Psoas muscle (tissue), 8 donors: ENCODE data around the gene NRP2. TPM values are rescaled to one million over a fixed set of nuclear protein-coding genes. Genes with fewer than 3 reads are reported as not detected.

ENCODE experiments used
- ATAC-seq, 4 donors: fragments of 200-7000 bp; cut with Tn5 transposase; one replicate each; pipeline ENCODE4 v1.9.1; 2020; ENCODE audit warnings: moderate library complexity in 3 of 4, mild to moderate bottlenecking in 2 of 4
- DNase-seq, 2 donors: peaks; one replicate each; pipeline ENCODE4 v3.0.0-alpha.2; 2020
- H3K27ac ChIP-seq: fragments of 200-600 bp; one replicate; pipeline ENCODE4 v1.8.0; 2022
- H3K27me3 ChIP-seq, 3 donors: fragments of 200-600 bp in 1 of 3; one replicate each; pipeline versions ENCODE4 v1.6.1 to v1.8.0; 2013 to 2022; ENCODE audit warnings: low read length in 2 of 3, mild to moderate bottlenecking in 2 of 3, moderate library complexity in 1 of 3; ENCODE audit not compliant: insufficient read depth in 3 of 3
- H3K36me3 ChIP-seq, 2 donors: fragments of 200-600 bp in 1 of 2; one replicate each; pipeline versions ENCODE4 v1.6.1 to v1.8.0; 2013 to 2022; ENCODE audit warnings: low read depth in 1 of 2, mild to moderate bottlenecking in 1 of 2, moderate library complexity in 1 of 2; ENCODE audit not compliant: insufficient read depth in 1 of 2
- H3K4me1 ChIP-seq: fragments of 200-600 bp; one replicate; pipeline ENCODE4 v1.8.0; 2022
- H3K4me3 ChIP-seq: fragments of 200-600 bp; one replicate; pipeline ENCODE4 v1.8.0; 2022; ENCODE audit warnings: mild to moderate bottlenecking
- H3K9me3 ChIP-seq: fragments of 200-600 bp; one replicate; pipeline ENCODE4 v1.8.0; 2022
- CTCF ChIP-seq: fragments of 200-600 bp; IDR thresholded peaks from one replicate; pipeline ENCODE4 v1.8.0; 2022; ENCODE audit warnings: antibody characterized with exemption
- WGBS, 3 donors: extraction: QIAGEN DNeasy Blood & Tissue Kit; methylation state at CpG; one replicate each; pipeline versions ENCODE4 v1.1.6 to v1.1.7; 2013; 5-methylcytosine and 5-hydroxymethylcytosine counted together
- intact Hi-C, 2 donors: fragments of 100-400 bp; cut with DNase I; formaldehyde crosslinking; loops; one replicate each; pipeline versions ENCODE4 v1.11.0 to v1.14.2; 2022
- polyA plus RNA-seq, 3 donors: library from polyadenylated mRNA; stranded (reverse); fragments of 200-250 nt; gene quantifications; one replicate each; pipeline ENCODE4 v1.2.3, GENCODE V29; 2013
- total RNA-seq, 4 donors: library from RNA; stranded (reverse); fragmentation: NEBNext Ultra II Directional in 2 of 4; extraction: Animal tissue kit (Norgen Biotek cat#: 25700) in 2 of 4; gene quantifications; one replicate each; pipeline versions ENCODE4 v1.2.1 to v1.2.4, GENCODE V29; 2021 to 2023
- donor health status: healthy with polysubstance abuse.
- donor health status: DM: no; HTN: no; CAD: no; lungs with moderate emphysema.
- donor health status: Bipolar disorder and iron deficiency.
- donor health status: healthy.
- donor health status: DM: yes; HTN: yes; CAD: no.
- donor health status: DM: no; HTN: no; CAD: no.
- donor health status: DM: no; HTN: no; CAD: no.
- donor health status: DM: yes; HTN: yes; CAD: no.

The NRP2 gene
- total and polyA plus RNA-seq, 7 donors = 0.67 to 6.9 (median 2.4) TPM

GRCh38 chr2:205661281-205661680, 21.0 kb upstream of the NRP2 start:
- peaks cover 10% of the 10 kb centered on the region for H3K4me1 ChIP-seq
- intact Hi-C loops = no loop called here
- H3K36me3 ChIP-seq = no peaks in the 10 kb centered on the region
- no peak for TF ChIP-seq CTCF
- H3K27ac ChIP-seq = peak overlapping the region; percentile 46
- peaks cover 0 to 10% (median 2%) of the 10 kb centered on the region in 3 donors for H3K27me3 ChIP-seq
- DNase-seq (no peak), ATAC-seq (no peak)
- H3K9me3 ChIP-seq = no peaks in the 10 kb centered on the region
- 80 to 86% (median 81%) methylated on average over 5 of the region's 5 CpGs for WGBS, 3 donors
- H3K4me3 ChIP-seq = no peak overlapping the region

- H3K27me3 ChIP-seq = peaks cover 0 to 10% (median 2%) of the 10 kb centered on the region in 3 donors
- H3K36me3 ChIP-seq = no peaks in the 10 kb centered on the region
- H3K4me1 ChIP-seq = peaks cover 10% of the 10 kb centered on the region
- intact Hi-C loops = no loop called here
- WGBS, 3 donors = 95% methylated on average over 3 of the region's 3 CpGs
- H3K4me3 ChIP-seq = no peak overlapping the region
- peaks cover 5% of the 10 kb centered on the region for H3K9me3 ChIP-seq
- ATAC-seq = no peak
- no peak overlapping the region for H3K27ac ChIP-seq
- no peak for DNase-seq
- no peak for TF ChIP-seq CTCF
These were observed 19.9 kb upstream of the NRP2 start for GRCh38 chr2:205662206-205662965.

- Histone ChIP-seq H3K36me3 (no peaks in the 10 kb centered on the region), H3K27me3 (peaks cover 0 to 4% (median 0%) of the 10 kb centered on the region in 3 donors), H3K4me3 (no peak overlapping the region), H3K27ac (no peak overlapping the region), H3K9me3 (peaks cover 5% of the 10 kb centered on the region), H3K4me1 (peaks cover 4% of the 10 kb centered on the region)
- no peak for ATAC-seq
- intact Hi-C loops = no loop called here
- DNase-seq = no peak
- TF ChIP-seq CTCF = no peak
- 90 to 94% (median 94%) methylated on average over 2 of the region's 2 CpGs for WGBS, 3 donors
These were observed 16.5 kb upstream of the NRP2 start for GRCh38 chr2:205665791-205666190.

GRCh38 chr2:205670292-205670691, 12.0 kb upstream of the NRP2 start:
- no peak for TF ChIP-seq CTCF
- Histone ChIP-seq H3K4me3 (no peak overlapping the region), H3K4me1 (no peaks in the 10 kb centered on the region), H3K9me3 (peaks cover 5% of the 10 kb centered on the region), H3K27ac (no peak overlapping the region), H3K27me3 (peaks cover 0 to 2% (median 0%) of the 10 kb centered on the region in 3 donors), H3K36me3 (no peaks in the 10 kb centered on the region)
- WGBS, 3 donors = 90 to 92% (median 91%) methylated on average over 2 of the region's 2 CpGs
- intact Hi-C loops = loop anchor here (10.0 kb wide), 2 partner anchors 795 to 1345 kb away; no protein-coding TSS in a partner anchor
- ATAC-seq (no peak), DNase-seq (no peak)
